HUDEP-2 (cell line): ENCODE data around the gene PPARA.
A peak's percentile ranks its signal among the peaks of the same experiment; 100 is the strongest.

Experiments
- DNase-seq, 76 experiments: peaks; one replicate each; lab custom pipeline; 2025; ENCODE audit not compliant: unreplicated experiment in 76 of 76; lab: John Stamatoyannopoulos, UW

Gene PPARA

DNA sequence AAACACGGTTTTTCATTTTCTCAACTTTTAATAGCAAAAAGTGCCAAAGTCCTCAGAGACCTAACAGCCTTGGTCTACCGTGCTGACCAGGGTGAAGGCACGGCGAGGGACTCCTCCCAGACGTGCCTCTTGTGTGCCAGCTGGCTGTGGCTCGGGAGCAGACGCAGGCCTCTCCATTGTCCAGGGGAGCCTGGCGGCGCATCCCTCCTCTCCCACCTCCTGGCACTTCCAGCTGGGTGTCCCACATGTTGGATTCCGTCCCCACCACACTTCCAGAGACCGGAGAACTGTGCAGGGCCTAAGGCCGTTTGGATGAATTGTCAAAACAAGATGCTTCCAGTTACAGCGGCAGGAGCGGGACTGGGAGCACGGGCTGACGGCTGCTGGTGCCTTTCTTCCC is 88.2 kb downstream of the PPARA start:
- no peak for DNase-seq

GRCh38 chr22:46239261-46240048 is 89.1 kb downstream of the PPARA start:
- peak in 41 of 76 experiments; percentile 8 to 63 (median 30) for DNase-seq

GRCh38 chr22:46240073-46240472 is 89.7 kb downstream of the PPARA start:
- DNase-seq, result peak in 1 of 76 experiments; percentile 44

DNA sequence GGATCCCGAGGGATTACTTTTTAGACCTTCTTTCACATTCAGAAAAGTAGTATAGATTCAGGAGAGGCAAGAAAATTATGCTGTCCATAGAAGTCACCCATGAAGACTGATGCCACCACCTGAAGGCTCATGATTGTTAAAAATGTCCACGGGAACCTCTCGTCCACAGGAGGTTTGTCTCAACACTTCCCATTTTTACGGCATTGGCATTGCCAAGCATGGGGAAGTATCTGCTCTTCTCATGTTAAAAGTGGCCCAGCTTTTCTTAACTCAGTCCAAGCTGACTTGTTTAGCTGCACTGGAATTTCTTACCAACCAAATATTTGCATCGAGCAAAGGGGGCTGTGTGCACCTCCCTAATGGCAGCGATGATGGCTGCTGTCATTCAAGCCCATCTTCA is 90.2 kb downstream of the PPARA start:
- DNase-seq, result peak in 1 of 76 experiments; percentile 33

GRCh38 chr22:46240907-46241306 is 90.6 kb downstream of the PPARA start:
- peak in 3 of 76 experiments; percentile 13 to 33 (median 26) for DNase-seq

GRCh38 chr22:46241396-46242007 is 91.2 kb downstream of the PPARA start:
- peak in 74 of 76 experiments; percentile 18 to 93 (median 76) for DNase-seq

DNA sequence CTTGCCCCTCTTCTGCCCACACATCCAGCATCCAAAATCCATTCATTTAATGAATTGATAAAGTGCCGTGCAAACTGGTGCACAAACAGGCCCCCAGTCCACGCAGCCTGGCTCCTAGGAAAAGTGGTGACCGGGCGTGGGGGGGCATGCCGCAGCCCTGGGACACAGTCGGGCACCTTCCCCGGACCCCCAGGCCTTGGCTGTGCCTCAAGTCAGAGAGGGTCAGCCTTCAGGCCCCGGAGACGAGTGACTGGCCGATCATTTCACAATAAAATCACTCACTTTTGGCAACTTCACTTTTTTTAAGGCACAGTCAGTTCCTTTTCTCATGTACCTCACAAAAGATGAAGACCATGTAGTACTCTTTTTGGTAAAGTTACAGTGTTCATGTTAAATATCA is 91.8 kb downstream of the PPARA start:
- DNase-seq, result no peak

DNA sequence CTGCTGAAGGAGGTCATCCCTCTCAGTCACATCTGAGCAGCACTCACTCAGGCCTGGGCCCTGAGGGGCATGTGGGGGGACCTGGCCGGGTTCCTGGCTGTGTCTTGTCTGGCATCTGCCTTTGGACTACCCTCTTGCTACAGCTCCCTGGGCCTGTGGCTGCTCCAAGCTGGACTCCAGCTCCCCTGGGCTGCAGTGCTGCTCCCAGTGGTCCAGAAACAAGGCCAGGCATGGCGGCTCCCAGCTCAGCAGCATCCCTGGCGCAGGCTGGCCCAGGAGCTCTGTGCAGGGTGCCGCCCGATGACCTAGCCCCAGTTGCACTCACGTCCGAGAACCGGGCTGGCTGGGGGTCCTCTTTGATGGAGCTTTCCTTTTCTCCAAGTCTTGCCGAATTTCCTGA is 94.4 kb downstream of the PPARA start:
- DNase-seq, result no peak

DNA sequence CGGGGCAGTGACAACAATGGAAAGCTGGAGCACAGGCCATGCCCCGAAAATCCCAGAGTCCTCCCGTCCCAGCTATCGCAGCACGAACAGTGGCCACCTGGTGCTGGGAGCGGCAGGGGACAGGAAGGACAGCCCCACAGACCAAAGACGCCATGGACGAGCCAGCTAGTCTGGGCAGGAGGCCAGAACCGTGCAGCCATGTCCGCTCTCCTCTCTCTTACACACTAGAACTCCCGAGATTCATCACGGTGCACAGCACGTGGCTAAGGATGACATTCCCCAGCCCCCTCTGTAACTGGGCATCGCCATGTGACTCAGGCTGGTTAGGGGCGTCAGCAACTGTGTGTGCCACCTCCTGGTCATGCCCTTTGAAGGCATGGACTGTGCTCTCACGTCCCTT is 95.2 kb downstream of the PPARA start:
- no peak for DNase-seq

DNA sequence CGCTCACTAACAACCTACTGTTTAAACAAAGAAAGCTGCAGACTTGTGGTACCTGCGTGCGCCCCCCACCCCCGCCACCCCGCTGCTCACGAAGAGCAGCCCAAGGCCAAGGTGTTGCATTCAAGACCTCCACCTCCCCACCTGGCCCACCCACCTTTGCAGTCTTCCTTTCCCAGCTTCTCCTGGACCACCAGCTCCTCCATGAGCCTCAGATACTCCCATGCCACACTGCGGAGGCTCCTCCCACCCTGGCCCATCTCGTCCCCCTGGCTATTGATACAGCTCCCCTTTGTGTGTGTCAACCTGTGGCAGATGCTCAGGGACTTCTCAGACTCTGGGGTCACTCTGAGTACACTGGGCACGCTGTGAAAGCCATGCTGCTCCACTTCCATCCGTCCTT is 95.9 kb downstream of the PPARA start:
- DNase-seq, result no peak

DNA sequence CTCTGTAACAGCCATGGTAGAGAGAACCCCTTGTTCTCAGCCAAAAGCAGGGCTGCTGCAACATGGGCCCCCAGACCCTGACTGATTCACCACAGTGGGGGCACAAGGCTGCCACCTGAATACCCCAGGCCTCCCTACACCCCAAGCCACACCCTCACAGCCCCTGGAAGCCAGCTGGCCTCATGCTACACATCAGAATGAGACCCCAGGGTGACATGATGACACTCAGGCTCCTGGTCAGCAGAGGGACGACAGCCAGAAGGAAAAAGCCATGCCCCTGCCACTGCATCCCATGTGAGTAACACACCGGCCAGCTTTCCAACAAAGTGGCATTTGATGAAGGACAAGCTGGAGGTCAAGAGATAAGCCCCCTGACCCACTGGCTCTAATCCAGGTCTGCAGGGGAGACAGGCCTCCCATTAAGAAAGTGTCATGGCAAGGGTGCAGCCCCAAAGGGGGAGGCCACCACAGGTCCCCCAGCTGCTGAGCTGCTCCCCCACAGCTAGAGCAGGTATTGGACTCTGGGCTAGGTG is 97.2 kb downstream of the PPARA start:
- DNase-seq, result no peak

GRCh38 chr22:46250035-46250782 is 99.9 kb downstream of the PPARA start, which contains the start of gene CDPF1:
CDPF1 (minus strand) TSS chr22:46250293; CDS start chr22:46248284, 2,009 bp downstream.
- DNase-seq, result peak in 72 of 76 experiments; percentile 30 to 91 (median 84)

GRCh38 chr22:46250783-46251125 is 100.4 kb downstream of the PPARA start:
- DNase-seq, result peak in 2 of 76 experiments; percentile 16 to 33

DNA sequence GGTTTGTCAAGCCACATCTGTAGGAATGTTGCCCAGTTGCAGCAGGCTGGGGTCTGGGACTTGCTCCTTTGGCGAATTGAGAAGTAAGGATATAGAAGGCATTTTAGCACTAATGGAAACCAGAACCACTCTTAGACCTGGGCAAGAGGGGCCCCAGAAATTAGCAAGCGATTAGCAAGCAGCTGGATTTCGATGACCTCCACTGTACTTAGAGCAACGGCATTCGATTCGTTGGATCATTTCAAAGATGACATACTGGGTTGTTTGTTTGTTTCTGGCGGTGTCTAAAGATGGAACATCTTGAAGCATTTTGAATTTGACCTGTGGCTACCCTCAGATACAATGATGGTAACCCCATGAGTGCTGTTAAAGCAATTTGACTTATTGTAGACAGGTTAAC is 100.9 kb downstream of the PPARA start:
- DNase-seq, result peak in 2 of 76 experiments; percentile 32 to 44

GRCh38 chr22:46251816-46252380 is 101.6 kb downstream of the PPARA start:
- DNase-seq, result no peak

DNA sequence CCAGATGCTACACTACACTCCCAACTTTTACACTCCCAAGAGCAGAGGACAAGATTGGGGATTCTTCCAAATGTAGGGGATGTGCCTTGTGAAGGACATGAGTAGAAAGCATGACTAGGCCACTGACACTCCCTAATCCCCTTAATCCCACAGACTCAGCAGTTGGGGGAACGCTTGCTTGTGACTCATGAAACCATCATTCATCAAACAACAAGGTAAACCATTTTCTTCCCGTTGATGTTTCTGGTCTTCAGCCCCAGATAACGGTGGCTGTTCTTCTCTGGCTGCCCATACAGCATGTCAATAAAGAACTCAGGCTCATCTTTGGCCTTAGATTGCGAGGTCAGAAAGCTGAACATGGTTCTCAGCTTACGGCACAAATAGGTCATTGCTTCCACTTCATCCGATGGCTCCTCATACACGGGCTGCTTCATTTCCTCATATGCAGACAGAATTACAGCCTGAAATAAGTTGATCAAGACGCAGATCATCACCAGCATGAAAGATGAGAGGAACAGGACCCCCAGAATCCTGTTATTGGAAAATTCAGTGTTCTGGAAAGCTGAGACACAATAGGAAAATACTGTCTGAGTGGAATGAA is 106.1 kb downstream of the PPARA start:
- DNase-seq, result no peak

- no peak for DNase-seq
These were observed 109.0 kb downstream of the PPARA start for GRCh38 chr22:46259374-46259773.

DNA sequence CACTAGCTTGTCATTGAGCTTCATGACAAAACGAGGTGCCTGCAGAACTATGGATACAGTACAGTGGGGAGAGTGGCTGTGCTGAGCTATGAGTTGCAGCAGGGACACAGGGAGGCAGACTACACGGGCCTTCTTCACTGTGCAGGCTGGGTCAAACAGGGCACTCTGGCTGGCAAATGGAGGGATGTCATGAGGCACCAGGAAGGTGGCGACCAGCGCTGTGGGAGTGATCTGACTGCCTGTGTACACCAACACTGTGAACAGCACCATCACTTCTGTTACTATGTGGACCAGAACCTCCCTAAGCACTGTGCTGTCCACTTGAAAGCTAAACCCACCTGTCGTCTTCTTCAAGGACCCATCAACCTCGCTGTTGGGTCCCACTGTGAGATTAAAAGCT is 109.7 kb downstream of the PPARA start:
- DNase-seq, result no peak

- DNase-seq, result peak in 28 of 76 experiments; percentile 5 to 71 (median 39)
These were observed 112.3 kb downstream of the PPARA start for GRCh38 chr22:46262449-46263215.

DNA sequence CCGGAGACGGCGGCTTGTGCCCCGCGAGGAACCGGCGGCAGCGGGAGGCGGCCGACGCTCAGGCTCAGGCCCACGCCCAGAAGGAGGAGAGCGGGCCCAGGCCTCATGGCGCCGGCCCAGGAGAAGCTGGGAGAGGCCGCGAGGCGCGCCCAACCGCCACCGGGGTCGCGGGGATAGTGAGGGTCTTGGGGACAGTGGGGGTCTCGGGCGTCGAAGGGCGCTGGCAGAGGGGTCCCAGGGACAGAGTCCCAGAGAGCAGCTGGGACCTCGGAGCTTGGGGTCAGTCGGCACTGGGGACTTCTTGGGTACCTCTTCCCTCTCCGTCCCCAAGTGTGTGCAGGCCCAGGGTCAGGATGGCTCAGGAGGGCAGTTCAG is 112.9 kb downstream of the PPARA start, which contains the start of gene PKDREJ:
Gene PKDREJ, minus strand, starts transcription at position 128 of the 375 bp plus-strand sequence. Its CDS starts 21 bp downstream, at position 107.
- DNase-seq, result no peak
